Transverse colon (tissue), 4 donors: Measurements from ENCODE around the gene SETD1A.

Experiments used
- EP300 ChIP-seq: sonication (generic); formaldehyde crosslinking; IDR thresholded peaks from one replicate; pipeline ENCODE4 v1.6.1; 2017; ENCODE audit warnings: antibody characterized with exemption, low read depth
- POLR2A ChIP-seq: fragments of 450-650 bp; IDR thresholded peaks from one replicate; pipeline ENCODE4 v1.6.1; 2016; ENCODE audit warnings: antibody characterized with exemption, mild to moderate bottlenecking, moderate library complexity
- POLR2AphosphoS5 ChIP-seq, 3 donors: sonication (generic); formaldehyde crosslinking; IDR thresholded peaks; one replicate each; pipeline ENCODE4 v1.6.1; 2016; ENCODE audit warnings: antibody characterized with exemption in 3 of 3
- TF ChIP-seq, protein P1 (sequence below), 5 experiments: fragments of 200-600 bp in 3 of 5; fragments of 450-650 bp in 2 of 5; sonication (generic) in 3 of 5; IDR thresholded peaks; 1 replicate in 2 of 5; 2 replicates in 3 of 5; pipeline ENCODE4 v1.5.1; 2016 to 2017; ENCODE audit warnings: antibody characterized with exemption in 5 of 5, inconsistent platforms in 3 of 5, mild to moderate bottlenecking in 2 of 5, moderate library complexity in 1 of 5

DNA sequence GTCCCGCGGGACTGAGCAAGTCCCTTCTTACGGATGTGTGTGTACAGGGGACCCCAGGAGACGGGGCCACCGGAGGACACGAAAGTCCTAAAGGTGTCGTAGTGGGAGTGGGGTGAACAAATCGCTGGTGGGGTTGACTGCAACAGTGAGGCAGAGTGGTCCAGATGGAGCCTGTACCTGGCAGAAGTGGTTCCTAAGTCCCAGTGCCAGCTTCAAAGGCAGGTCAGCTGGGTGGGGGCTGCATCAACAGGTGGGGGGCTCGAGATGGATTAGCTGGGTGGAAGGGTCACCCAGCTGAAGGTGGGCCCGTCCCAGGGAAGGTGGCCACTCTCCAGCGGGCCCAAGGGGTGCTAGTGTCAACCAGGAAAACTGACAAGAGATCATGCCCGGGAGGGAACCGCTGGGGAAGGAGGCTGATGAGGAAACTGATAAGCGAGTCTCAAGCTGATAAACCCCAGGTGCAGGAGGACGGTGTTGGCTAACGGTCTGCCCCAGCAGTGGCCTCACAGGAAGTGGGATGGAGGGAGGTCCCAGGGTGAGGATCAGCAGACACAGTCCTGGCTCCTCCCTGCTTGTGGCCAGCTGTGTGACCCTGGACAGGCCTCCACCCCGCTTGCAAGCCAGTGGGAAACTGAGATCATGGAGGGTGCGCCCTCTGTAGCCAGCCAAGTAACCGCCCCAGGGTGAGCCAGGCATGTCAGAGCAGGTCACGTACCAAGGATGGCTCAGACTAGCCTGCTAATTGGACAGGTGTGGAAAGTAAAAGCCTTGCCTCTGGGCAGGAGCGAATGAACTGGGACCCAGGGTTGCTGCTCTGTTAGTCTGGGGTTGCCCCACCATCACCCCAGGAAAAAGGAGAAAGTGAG, 7.7 kb upstream of the SETD1A start:
- TF ChIP-seq, protein P1, sequence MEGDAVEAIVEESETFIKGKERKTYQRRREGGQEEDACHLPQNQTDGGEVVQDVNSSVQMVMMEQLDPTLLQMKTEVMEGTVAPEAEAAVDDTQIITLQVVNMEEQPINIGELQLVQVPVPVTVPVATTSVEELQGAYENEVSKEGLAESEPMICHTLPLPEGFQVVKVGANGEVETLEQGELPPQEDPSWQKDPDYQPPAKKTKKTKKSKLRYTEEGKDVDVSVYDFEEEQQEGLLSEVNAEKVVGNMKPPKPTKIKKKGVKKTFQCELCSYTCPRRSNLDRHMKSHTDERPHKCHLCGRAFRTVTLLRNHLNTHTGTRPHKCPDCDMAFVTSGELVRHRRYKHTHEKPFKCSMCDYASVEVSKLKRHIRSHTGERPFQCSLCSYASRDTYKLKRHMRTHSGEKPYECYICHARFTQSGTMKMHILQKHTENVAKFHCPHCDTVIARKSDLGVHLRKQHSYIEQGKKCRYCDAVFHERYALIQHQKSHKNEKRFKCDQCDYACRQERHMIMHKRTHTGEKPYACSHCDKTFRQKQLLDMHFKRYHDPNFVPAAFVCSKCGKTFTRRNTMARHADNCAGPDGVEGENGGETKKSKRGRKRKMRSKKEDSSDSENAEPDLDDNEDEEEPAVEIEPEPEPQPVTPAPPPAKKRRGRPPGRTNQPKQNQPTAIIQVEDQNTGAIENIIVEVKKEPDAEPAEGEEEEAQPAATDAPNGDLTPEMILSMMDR (IDR thresholded peaks at IDR 0.05), result no peak
- TF ChIP-seq POLR2A, result peak; percentile 78
- TF ChIP-seq POLR2AphosphoS5 (IDR thresholded peaks at IDR 0.05), result peak; percentile 80 to 92 (median 86)
- TF ChIP-seq EP300, result no peak
